HL-60 (cell line): ENCODE measurements around the gene ZNF670.

Experiments used
- DNase-seq, 2 experiments: peaks; one replicate each; pipeline ENCODE4 v3.0.0-alpha.2; 2010 to 2020; ENCODE audit warnings: low read depth in 1 of 2, low spot score in 1 of 2
- H3K27ac ChIP-seq: fragments of 250-450 bp; sonication (Bioruptor Pico); replicated peaks from 2 replicates; pipeline ENCODE4 v1.5.1; 2020; ENCODE audit warnings: mild to moderate bottlenecking, moderate library complexity
- H3K27me3 ChIP-seq: fragments of 250-450 bp; sonication (Bioruptor Pico); 2 replicates; pipeline ENCODE4 v1.5.1; 2021; ENCODE audit warnings: mild to moderate bottlenecking, moderate library complexity; ENCODE audit not compliant: insufficient read depth, poor library complexity, severe bottlenecking
- H3K4me3 ChIP-seq: replicated peaks from 2 replicates; pipeline ENCODE4 v1.5.1; 2011; ENCODE audit warnings: mild to moderate bottlenecking, control low read depth, low read length; ENCODE audit not compliant: insufficient read depth
- GABPA ChIP-seq: IDR thresholded peaks from 2 replicates; pipeline ENCODE4 v1.6.1; 2012; ENCODE audit warnings: low read depth
- POLR2AphosphoS5 ChIP-seq: IDR thresholded peaks from 2 replicates; pipeline ENCODE4 v1.6.1; 2012; ENCODE audit warnings: low read depth
- SPI1 ChIP-seq: IDR thresholded peaks from 2 replicates; pipeline ENCODE4 v1.6.1; 2012; ENCODE audit warnings: low read depth, mild to moderate bottlenecking, borderline replicate concordance
- TF ChIP-seq, protein P1 (sequence below): IDR thresholded peaks from 2 replicates; pipeline ENCODE4 v1.6.1; 2012; ENCODE audit warnings: low read depth; ENCODE audit not compliant: insufficient replicate concordance
- TF ChIP-seq, protein P2 (sequence below): IDR thresholded peaks from one replicate; pipeline ENCODE4 v1.5.1; 2011; ENCODE audit warnings: low read length, control low read depth, inconsistent platforms; ENCODE audit not compliant: insufficient read depth

ZNF670 gene

DNA sequence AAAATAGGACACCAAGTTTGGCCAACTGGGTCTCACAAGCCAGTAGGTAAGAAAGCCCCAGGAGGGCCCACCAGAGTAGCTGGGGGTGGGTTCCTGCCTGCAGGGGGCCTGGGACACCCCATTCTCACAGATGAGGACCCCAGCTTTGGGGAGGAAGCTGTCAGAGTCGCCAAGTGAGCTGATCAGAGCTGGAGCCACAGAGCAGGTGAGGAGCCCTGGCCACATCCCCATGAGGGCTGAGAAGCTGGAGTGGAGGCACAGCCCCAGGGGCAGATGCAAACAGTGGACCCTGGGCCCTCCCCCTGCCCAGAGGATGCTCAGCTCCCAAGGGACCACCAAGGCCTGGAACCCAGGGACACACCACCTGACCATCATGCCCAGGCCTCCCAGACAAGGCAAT lies 8.6 kb upstream of the ZNF670 start:
- no peak for DNase-seq
- Histone ChIP-seq H3K27ac (no peak overlapping the region), H3K27me3 (no peaks in the 10 kb centered on the region), H3K4me3 (no peak overlapping the region)
- TF ChIP-seq POLR2AphosphoS5, result no peak
- TF ChIP-seq, protein P1, sequence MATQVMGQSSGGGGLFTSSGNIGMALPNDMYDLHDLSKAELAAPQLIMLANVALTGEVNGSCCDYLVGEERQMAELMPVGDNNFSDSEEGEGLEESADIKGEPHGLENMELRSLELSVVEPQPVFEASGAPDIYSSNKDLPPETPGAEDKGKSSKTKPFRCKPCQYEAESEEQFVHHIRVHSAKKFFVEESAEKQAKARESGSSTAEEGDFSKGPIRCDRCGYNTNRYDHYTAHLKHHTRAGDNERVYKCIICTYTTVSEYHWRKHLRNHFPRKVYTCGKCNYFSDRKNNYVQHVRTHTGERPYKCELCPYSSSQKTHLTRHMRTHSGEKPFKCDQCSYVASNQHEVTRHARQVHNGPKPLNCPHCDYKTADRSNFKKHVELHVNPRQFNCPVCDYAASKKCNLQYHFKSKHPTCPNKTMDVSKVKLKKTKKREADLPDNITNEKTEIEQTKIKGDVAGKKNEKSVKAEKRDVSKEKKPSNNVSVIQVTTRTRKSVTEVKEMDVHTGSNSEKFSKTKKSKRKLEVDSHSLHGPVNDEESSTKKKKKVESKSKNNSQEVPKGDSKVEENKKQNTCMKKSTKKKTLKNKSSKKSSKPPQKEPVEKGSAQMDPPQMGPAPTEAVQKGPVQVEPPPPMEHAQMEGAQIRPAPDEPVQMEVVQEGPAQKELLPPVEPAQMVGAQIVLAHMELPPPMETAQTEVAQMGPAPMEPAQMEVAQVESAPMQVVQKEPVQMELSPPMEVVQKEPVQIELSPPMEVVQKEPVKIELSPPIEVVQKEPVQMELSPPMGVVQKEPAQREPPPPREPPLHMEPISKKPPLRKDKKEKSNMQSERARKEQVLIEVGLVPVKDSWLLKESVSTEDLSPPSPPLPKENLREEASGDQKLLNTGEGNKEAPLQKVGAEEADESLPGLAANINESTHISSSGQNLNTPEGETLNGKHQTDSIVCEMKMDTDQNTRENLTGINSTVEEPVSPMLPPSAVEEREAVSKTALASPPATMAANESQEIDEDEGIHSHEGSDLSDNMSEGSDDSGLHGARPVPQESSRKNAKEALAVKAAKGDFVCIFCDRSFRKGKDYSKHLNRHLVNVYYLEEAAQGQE, result no peak
- no peak for TF ChIP-seq SPI1
- TF ChIP-seq, protein P2, sequence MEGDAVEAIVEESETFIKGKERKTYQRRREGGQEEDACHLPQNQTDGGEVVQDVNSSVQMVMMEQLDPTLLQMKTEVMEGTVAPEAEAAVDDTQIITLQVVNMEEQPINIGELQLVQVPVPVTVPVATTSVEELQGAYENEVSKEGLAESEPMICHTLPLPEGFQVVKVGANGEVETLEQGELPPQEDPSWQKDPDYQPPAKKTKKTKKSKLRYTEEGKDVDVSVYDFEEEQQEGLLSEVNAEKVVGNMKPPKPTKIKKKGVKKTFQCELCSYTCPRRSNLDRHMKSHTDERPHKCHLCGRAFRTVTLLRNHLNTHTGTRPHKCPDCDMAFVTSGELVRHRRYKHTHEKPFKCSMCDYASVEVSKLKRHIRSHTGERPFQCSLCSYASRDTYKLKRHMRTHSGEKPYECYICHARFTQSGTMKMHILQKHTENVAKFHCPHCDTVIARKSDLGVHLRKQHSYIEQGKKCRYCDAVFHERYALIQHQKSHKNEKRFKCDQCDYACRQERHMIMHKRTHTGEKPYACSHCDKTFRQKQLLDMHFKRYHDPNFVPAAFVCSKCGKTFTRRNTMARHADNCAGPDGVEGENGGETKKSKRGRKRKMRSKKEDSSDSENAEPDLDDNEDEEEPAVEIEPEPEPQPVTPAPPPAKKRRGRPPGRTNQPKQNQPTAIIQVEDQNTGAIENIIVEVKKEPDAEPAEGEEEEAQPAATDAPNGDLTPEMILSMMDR, result no peak
- no peak for TF ChIP-seq GABPA

DNA sequence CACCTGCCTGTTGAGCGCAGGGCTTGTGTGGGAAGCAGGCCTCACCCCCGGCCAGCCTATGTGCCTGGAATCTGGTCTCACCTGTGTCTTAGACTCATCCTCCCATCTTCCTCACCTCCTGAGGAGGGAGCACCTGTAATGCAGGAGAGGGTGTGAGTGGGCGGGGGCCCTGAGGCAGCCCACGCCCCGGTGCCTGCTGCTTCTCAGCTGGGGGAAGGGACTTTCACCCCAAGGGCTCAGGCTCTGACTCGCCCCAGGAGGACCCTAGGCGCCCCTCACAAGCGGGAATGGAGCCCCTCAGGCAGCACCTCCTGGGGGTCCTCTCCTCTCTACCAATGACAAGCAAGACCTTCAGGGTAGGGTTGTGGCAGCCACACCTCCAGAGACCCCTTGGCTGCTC lies 6.7 kb upstream of the ZNF670 start:
- H3K4me3 ChIP-seq, result no peak overlapping the region
- DNase-seq, result no peak
- H3K27me3 ChIP-seq, result no peaks in the 10 kb centered on the region
- TF ChIP-seq, protein P2, result no peak
- TF ChIP-seq POLR2AphosphoS5 (no peak), GABPA (no peak), SPI1 (no peak)
- TF ChIP-seq, protein P1, result no peak
- no peak overlapping the region for H3K27ac ChIP-seq

DNA sequence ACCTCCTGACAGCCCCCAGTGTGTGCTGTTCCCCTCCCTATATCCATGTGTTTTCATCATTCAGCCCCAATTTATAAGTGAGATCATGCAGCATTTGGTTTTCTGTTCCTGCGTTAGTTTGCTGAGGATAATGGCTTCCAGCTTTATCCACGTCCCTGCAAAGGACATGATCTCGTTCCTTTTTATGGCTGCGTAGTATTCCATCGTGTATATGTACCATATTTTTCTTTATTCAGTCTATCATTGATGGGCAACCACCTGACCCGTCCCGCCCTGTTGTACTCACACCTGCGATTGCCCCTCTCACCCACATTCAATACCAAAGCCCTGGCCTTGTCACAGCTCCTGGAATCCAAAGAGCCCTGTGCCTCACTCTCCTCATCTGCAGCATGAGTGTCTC lies 6.2 kb upstream of the ZNF670 start:
- DNase-seq, result no peak
- TF ChIP-seq, protein P1, result no peak
- TF ChIP-seq, protein P2, result no peak
- TF ChIP-seq GABPA (no peak), POLR2AphosphoS5 (no peak), SPI1 (no peak)

More for the DNA sequence above, 6.2 kb upstream of the ZNF670 start:
- Histone ChIP-seq H3K27ac (no peak overlapping the region), H3K27me3 (no peaks in the 10 kb centered on the region), H3K4me3 (no peak overlapping the region)
